GM21447 (cell line): ENCODE data around the gene ITPK1.

Source experiments
- ATAC-seq: cut with Tn5 transposase; IDR thresholded peaks from one replicate; pipeline ENCODE4 v1.9.1; 2021; ENCODE audit not compliant: unreplicated experiment

Gene ITPK1

GRCh38 chr14:92994131-92994676 lies 121.5 kb downstream of the ITPK1 start:
- no peak for ATAC-seq

- ATAC-seq = no peak
Observed at GRCh38 chr14:92993302-92993701, 122.4 kb downstream of the ITPK1 start.

- ATAC-seq = no peak
Observed at GRCh38 chr14:92991536-92991935, 124.2 kb downstream of the ITPK1 start.

- ATAC-seq = no peak
Observed at GRCh38 chr14:92990456-92991430, 125.0 kb downstream of the ITPK1 start.

- no peak for ATAC-seq
Observed at GRCh38 chr14:92988786-92989755, 126.7 kb downstream of the ITPK1 start.

- no peak for ATAC-seq
Observed at GRCh38 chr14:92987713-92988510, 127.8 kb downstream of the ITPK1 start.

- ATAC-seq = no peak
Observed at GRCh38 chr14:92987148-92987570, 128.6 kb downstream of the ITPK1 start.

GRCh38 chr14:92986254-92987147 lies 129.2 kb downstream of the ITPK1 start:
- ATAC-seq = no peak

GRCh38 chr14:92985521-92985920 lies 130.2 kb downstream of the ITPK1 start:
- ATAC-seq = no peak

GRCh38 chr14:92984896-92985295 lies 130.8 kb downstream of the ITPK1 start:
- ATAC-seq = no peak

- ATAC-seq = no peak
Observed at GRCh38 chr14:92984082-92984788, 131.5 kb downstream of the ITPK1 start.

- ATAC-seq = no peak
Observed at GRCh38 chr14:92982956-92983355, 132.8 kb downstream of the ITPK1 start.

- ATAC-seq = no peak
Observed at GRCh38 chr14:92981726-92982125, 134.0 kb downstream of the ITPK1 start.

- ATAC-seq = no peak
Observed at GRCh38 chr14:92980866-92981265, 134.9 kb downstream of the ITPK1 start.

- ATAC-seq = no peak
Observed at GRCh38 chr14:92978229-92979021, 137.3 kb downstream of the ITPK1 start.

- no peak for ATAC-seq
Observed at GRCh38 chr14:92976268-92976667, 139.5 kb downstream of the ITPK1 start.

GRCh38 chr14:92974541-92975345 lies 141.0 kb downstream of the ITPK1 start:
- ATAC-seq = no peak
